Lung (tissue), 12 donors: Measurements from ENCODE around the gene TNFSF8. TPM values are rescaled to one million over a fixed set of nuclear protein-coding genes. Genes with fewer than 3 reads are reported as not detected.

Experiments used
- ATAC-seq: fragments of 200-7000 bp; cut with Tn5 transposase; one replicate; pipeline ENCODE4 v1.9.1; 2020; ENCODE audit warnings: moderate number of reproducible peaks; ENCODE audit not compliant: insufficient read depth, low FRiP score
- DNase-seq, 3 donors: peaks; one replicate each; pipeline ENCODE4 v3.0.0-alpha.2; 2013 to 2017
- H3K27ac ChIP-seq, 2 donors: one replicate each; pipeline ENCODE4 v1.5.1; 2013; ENCODE audit warnings: mild to moderate bottlenecking in 2 of 2, moderate library complexity in 2 of 2, control low read depth in 1 of 2, inconsistent platforms in 1 of 2, low read depth in 1 of 2, low read length in 1 of 2
- H3K27me3 ChIP-seq, 3 donors: one replicate each; pipeline ENCODE4 v1.5.1; 2013; ENCODE audit warnings: low read length in 2 of 3; ENCODE audit not compliant: control insufficient read depth in 3 of 3, insufficient read depth in 3 of 3
- H3K36me3 ChIP-seq, 4 donors: one replicate each; pipeline ENCODE4 v1.5.1; 2013; ENCODE audit warnings: low read length in 4 of 4, mild to moderate bottlenecking in 1 of 4, moderate library complexity in 1 of 4; ENCODE audit not compliant: control insufficient read depth in 4 of 4, insufficient read depth in 4 of 4
- H3K4me1 ChIP-seq, 5 donors: one replicate each; pipeline ENCODE4 v1.5.1; 2013; ENCODE audit warnings: low read length in 5 of 5, mild to moderate bottlenecking in 2 of 5, moderate library complexity in 1 of 5; ENCODE audit not compliant: control insufficient read depth in 5 of 5, insufficient read depth in 5 of 5
- H3K4me3 ChIP-seq: one replicate; pipeline ENCODE4 v1.5.1; 2013; ENCODE audit warnings: mild to moderate bottlenecking, control low read depth, moderate library complexity
- H3K9ac ChIP-seq, 2 donors: one replicate each; pipeline ENCODE4 v1.5.1; 2013; ENCODE audit warnings: low read length in 2 of 2, control low read depth in 1 of 2; ENCODE audit not compliant: insufficient read depth in 1 of 2
- H3K9me3 ChIP-seq, 4 donors: one replicate each; pipeline ENCODE4 v1.5.1; 2013; ENCODE audit warnings: low read length in 3 of 4, mild to moderate bottlenecking in 1 of 4, moderate library complexity in 1 of 4; ENCODE audit not compliant: control insufficient read depth in 4 of 4, insufficient read depth in 3 of 4
- WGBS, 2 donors: extraction: QIAGEN DNeasy Blood & Tissue Kit; methylation state at CpG; one replicate each; pipeline ENCODE4 v1.1.7; 2013; 5-methylcytosine and 5-hydroxymethylcytosine counted together
- polyA plus RNA-seq, 2 donors: library from polyadenylated mRNA; stranded (reverse); fragments of 200-250 nt; gene quantifications; one replicate each; pipeline ENCODE4 v1.2.1, GENCODE V29; 2013
- total RNA-seq, 2 donors: library from RNA; depleted of rRNA in 1 of 2; stranded (reverse); fragments of >200 nt in 1 of 2; gene quantifications; one replicate each; pipeline ENCODE4 v1.2.1, GENCODE V29; 2014 to 2021
- TF ChIP-seq, protein P1 (sequence below): IDR thresholded peaks from 2 replicates; pipeline ENCODE4 v1.5.1; 2012; ENCODE audit warnings: mild to moderate bottlenecking; ENCODE audit errors: control extremely low read depth, extremely low read depth
- donor health status: control.
- donor health status: control.
- donor health status: Bipolar disorder and iron deficiency.
- donor health status: healthy.
- donor health status: DM: yes; HTN: yes; CAD: no.

Gene TNFSF8
- total and polyA plus RNA-seq, 4 donors = 0.61 to 8.7 (median 4.8) TPM

DNA sequence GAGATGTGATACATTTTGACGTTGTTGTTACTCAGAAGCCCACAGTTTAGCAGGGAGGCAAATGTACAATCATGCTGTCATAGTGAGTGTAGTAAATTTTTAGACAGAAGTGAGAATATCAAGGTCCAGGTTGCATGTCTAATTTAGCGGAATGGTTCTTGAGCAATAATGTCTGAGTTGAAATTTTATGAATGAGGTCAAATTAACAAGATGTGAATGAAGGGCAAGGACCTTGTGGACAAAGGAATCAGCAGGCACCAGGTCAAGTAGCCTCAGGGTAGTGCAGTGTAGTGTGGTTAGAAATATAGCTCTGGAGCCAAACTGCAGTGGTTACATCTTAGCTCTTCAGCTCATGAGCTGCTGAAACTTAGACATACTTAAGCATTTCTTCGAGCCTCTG, 36.2 kb downstream of the TNFSF8 start:
- Histone ChIP-seq H3K4me1 (peaks cover 0 to 19% (median 16%) of the 10 kb centered on the region in 5 donors), H3K9ac (no peak overlapping the region), H3K4me3 (no peak overlapping the region), H3K36me3 (no peaks in the 10 kb centered on the region), H3K27me3 (no peaks in the 10 kb centered on the region), H3K9me3 (peaks cover 0 to 2% (median 0%) of the 10 kb centered on the region in 4 donors), H3K27ac (peak overlapping the region in 1 of 2 donors; percentile 60)
- WGBS, 2 donors = 64 to 73% methylated on average over 3 of the region's 3 CpGs
- ATAC-seq (no peak), DNase-seq (no peak)
- TF ChIP-seq, protein P1, sequence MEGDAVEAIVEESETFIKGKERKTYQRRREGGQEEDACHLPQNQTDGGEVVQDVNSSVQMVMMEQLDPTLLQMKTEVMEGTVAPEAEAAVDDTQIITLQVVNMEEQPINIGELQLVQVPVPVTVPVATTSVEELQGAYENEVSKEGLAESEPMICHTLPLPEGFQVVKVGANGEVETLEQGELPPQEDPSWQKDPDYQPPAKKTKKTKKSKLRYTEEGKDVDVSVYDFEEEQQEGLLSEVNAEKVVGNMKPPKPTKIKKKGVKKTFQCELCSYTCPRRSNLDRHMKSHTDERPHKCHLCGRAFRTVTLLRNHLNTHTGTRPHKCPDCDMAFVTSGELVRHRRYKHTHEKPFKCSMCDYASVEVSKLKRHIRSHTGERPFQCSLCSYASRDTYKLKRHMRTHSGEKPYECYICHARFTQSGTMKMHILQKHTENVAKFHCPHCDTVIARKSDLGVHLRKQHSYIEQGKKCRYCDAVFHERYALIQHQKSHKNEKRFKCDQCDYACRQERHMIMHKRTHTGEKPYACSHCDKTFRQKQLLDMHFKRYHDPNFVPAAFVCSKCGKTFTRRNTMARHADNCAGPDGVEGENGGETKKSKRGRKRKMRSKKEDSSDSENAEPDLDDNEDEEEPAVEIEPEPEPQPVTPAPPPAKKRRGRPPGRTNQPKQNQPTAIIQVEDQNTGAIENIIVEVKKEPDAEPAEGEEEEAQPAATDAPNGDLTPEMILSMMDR = no peak

DNA sequence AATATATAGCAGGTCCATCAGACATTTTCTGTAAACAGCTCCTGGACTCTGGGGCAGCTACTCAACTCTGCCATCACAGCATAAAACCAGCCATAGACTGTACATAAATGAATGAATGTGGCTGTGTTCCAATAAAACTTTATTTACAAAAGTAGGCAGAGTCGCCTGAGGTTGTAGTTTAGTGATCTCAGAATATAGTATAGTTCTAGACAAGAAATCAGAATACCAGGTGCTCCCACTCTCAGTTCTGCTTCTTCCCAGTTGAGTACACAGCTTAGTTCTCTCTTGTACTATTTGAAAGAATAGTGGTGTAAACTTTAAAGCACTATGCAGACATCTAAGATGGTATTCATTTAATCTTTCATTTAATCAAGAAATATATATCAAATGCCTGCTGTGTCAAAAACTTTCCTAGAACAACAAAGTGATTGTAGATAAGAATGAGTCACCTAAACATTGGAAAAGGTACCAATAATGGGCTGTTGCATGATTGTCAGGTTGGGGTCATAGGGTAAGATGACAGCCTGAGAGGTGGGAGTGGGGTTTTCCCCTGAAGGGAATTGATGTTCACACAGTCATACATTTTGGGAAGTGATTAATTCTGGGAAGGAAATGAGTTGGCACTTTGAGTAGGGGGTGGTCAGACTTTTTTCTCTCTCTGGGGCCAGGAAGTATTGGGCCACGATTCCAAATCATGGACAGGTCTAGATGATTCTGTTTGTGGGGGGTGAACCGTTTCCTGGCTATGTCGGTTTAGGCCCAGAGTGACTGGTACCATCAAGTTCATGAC, 37.0 kb downstream of the TNFSF8 start:
- peaks cover 0 to 2% (median 0%) of the 10 kb centered on the region in 4 donors for H3K9me3 ChIP-seq
- H3K27me3 ChIP-seq = no peaks in the 10 kb centered on the region
- H3K4me3 ChIP-seq = no peak overlapping the region
- ATAC-seq = no peak
- H3K9ac ChIP-seq = no peak overlapping the region
- no peak overlapping the region for H3K27ac ChIP-seq
- H3K4me1 ChIP-seq = peaks cover 0 to 19% (median 16%) of the 10 kb centered on the region in 5 donors
- no peak for DNase-seq
- 41 to 70% methylated on average over 4 of the region's 4 CpGs for WGBS, 2 donors
- TF ChIP-seq, protein P1 = no peak
- H3K36me3 ChIP-seq = no peaks in the 10 kb centered on the region

DNA sequence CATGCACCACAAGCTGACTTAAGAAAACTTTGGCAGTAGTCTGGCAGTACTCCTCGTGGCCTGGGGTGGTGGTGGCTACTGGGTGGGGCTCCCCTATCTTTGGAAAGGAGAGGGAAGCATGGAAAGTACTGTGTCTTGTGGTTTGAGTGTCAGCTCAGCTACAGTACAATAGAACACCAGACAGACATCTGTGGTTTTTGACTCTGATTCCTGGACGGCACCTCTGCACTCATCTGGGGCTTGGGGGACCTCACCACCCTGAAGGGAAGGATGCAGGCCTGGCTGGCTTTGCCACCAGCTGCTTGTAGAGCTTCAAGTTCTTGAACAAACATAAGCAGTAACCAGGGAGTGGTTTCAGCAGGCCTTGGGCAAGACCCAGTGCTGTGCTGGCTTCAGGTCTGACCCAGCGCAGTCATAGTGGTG, 40.6 kb downstream of the TNFSF8 start:
- TF ChIP-seq, protein P1 = no peak
- no peak overlapping the region for H3K4me3 ChIP-seq
- H3K9me3 ChIP-seq = no peaks in the 10 kb centered on the region
- H3K27me3 ChIP-seq = no peaks in the 10 kb centered on the region
- H3K4me1 ChIP-seq = peaks cover 0 to 11% (median 7%) of the 10 kb centered on the region in 5 donors
- peak overlapping the region in 1 of 2 donors; percentile 32 for H3K27ac ChIP-seq
- 56% methylated on average over 3 of the region's 3 CpGs for WGBS, 2 donors
- H3K9ac ChIP-seq = no peak overlapping the region
- peak; percentile 53 for ATAC-seq
- no peaks in the 10 kb centered on the region for H3K36me3 ChIP-seq
- DNase-seq = no peak
